K562 (cell line): ENCODE results near the gene CDPF1. TPM values are rescaled to one million over a fixed set of nuclear protein-coding genes. Genes with fewer than 3 reads are reported as not detected.

Source experiments
- ATAC-seq: fragments of 200-7000 bp; cut with Tn5 transposase; 3 replicates; pipeline ENCODE4 v1.9.1; 2020; ENCODE audit warnings: moderate library complexity
- BruUV-seq: library from RNA; stranded (reverse); fragments of 400-500 nt; replicated peaks from 2 replicates; lab custom pipeline; 2021; lab: Mats Ljungman, UMichigan
- CTCF ChIA-PET: fragments of 300-600 bp; formaldehyde crosslinking; extraction: SDS; loops from one replicate; lab custom pipeline; 2021; ENCODE audit warnings: low intra/inter-chr PET ratio; lab: Yijun Ruan, JAX
- POLR2A ChIA-PET: fragments of 300-600, 350-650 bp; sonication (Branson Sonifier 250); formaldehyde crosslinking; extraction: SDS; loops from one replicate; lab custom pipeline; 2021; ENCODE audit warnings: antibody characterized with exemption, inconsistent platforms; lab: Yijun Ruan, JAX
- DNase-seq, 4 experiments: peaks; one replicate each; pipeline versions ENCODE4 v3.0.0 to v3.0.0-alpha.2; 2011 to 2018; ENCODE audit warnings: low spot score in 3 of 4, mixed read lengths in 3 of 4; ENCODE audit errors: extremely low read depth in 1 of 4
- FAIRE-seq: peaks from 2 replicates; lab custom pipeline; 2011; peaks lifted over from hg19 to GRCh38; lab: Jason Lieb, UNC
- H2AFZ ChIP-seq: 2 replicates; pipeline ENCODE4 v1.6.0; 2011; ENCODE audit warnings: low read depth, low read length, control low read depth, inconsistent platforms
- H3K27ac ChIP-seq: fragments of 200-600 bp; 3 replicates; pipeline ENCODE4 v1.8.0; 2011; ENCODE audit warnings: low read depth, mild to moderate bottlenecking, control low read depth, inconsistent platforms, low read length, moderate library complexity, mixed read lengths; ENCODE audit errors: extremely low read depth
- H3K27me3 ChIP-seq, 2 experiments: fragments of 300-600 bp in 1 of 2; 2 replicates in 1 of 2; 3 replicates in 1 of 2; pipeline versions ENCODE4 v1.6.0 to v1.8.0; 2011; ENCODE audit warnings: inconsistent platforms in 2 of 2, low read length in 2 of 2, mild to moderate bottlenecking in 1 of 2, mixed read lengths in 1 of 2, moderate library complexity in 1 of 2; ENCODE audit not compliant: control insufficient read depth in 2 of 2, insufficient read depth in 2 of 2
- H3K36me3 ChIP-seq: fragments of 300-600 bp; 3 replicates; pipeline ENCODE4 v1.8.0; 2011; ENCODE audit warnings: mild to moderate bottlenecking, low read length, inconsistent platforms; ENCODE audit not compliant: control insufficient read depth, insufficient read depth
- H3K4me1 ChIP-seq, 2 experiments: fragments of 200-600 bp in 1 of 2; replicated peaks in 1 of 2; 2 replicates in 1 of 2; 3 replicates in 1 of 2; pipeline versions ENCODE4 v1.5.1 to v1.8.0; 2011; ENCODE audit warnings: inconsistent platforms in 2 of 2, low read length in 2 of 2, mild to moderate bottlenecking in 1 of 2, mixed read lengths in 1 of 2, moderate library complexity in 1 of 2; ENCODE audit not compliant: control insufficient read depth in 2 of 2, insufficient read depth in 2 of 2
- H3K4me2 ChIP-seq: 2 replicates; pipeline ENCODE4 v1.6.1; 2011; ENCODE audit warnings: low read length, control low read depth, inconsistent platforms, mixed read lengths; ENCODE audit not compliant: insufficient read depth
- H3K4me3 ChIP-seq: fragments of 200-600 bp; sonication (generic), shearing (Covaris generic); 2 replicates; pipeline ENCODE4 v1.5.1; 2016; ENCODE audit warnings: control low read depth, inconsistent platforms
- H3K79me2 ChIP-seq: fragments of 200-600 bp; 3 replicates; pipeline ENCODE4 v1.8.0; 2011; ENCODE audit warnings: low read length, inconsistent platforms; ENCODE audit not compliant: control insufficient read depth, insufficient read depth
- H3K9ac ChIP-seq, 2 experiments: 2 replicates each; pipeline versions ENCODE4 v1.6.0 to v1.6.1; 2011; ENCODE audit warnings: low read depth in 2 of 2, low read length in 2 of 2, control low read depth in 1 of 2, inconsistent platforms in 1 of 2, mild to moderate bottlenecking in 1 of 2, mixed read lengths in 1 of 2; ENCODE audit not compliant: insufficient read depth in 1 of 2
- H3K9me1 ChIP-seq: one replicate; pipeline ENCODE4 v1.6.0; 2011; ENCODE audit warnings: inconsistent platforms, mild to moderate bottlenecking, low read length, moderate library complexity; ENCODE audit not compliant: control insufficient read depth, insufficient read depth
- H3K9me3 ChIP-seq: replicated peaks from 2 replicates; pipeline ENCODE4 v1.5.1; 2011; ENCODE audit warnings: low read depth, low read length, inconsistent platforms; ENCODE audit not compliant: control insufficient read depth, insufficient read depth
- H4K20me1 ChIP-seq: replicated peaks from 2 replicates; pipeline ENCODE4 v1.6.1; 2011; ENCODE audit warnings: low read length, inconsistent platforms, mixed read lengths; ENCODE audit not compliant: control insufficient read depth, insufficient read depth
- AFF1 ChIP-seq, 2 experiments: fragments of 450-650 bp; IDR thresholded peaks; 2 replicates each; pipeline ENCODE4 v1.6.1; 2018; ENCODE audit warnings: mild to moderate bottlenecking in 2 of 2, low read depth in 1 of 2; ENCODE audit not compliant: partially characterized antibody in 2 of 2
- AFF4 ChIP-seq: sonication (generic); formaldehyde crosslinking; IDR thresholded peaks from 2 replicates; pipeline ENCODE4 v1.8.0; 2023; ENCODE audit warnings: mild to moderate bottlenecking, missing genetic modification reagents
- ARID2 ChIP-seq: fragments of 450-650 bp; IDR thresholded peaks from 2 replicates; pipeline ENCODE4 v1.6.1; 2017; ENCODE audit warnings: antibody characterized with exemption, mild to moderate bottlenecking
- CREM ChIP-seq: IDR thresholded peaks from 2 replicates; pipeline ENCODE4 v1.6.1; 2014; ENCODE audit warnings: antibody characterized with exemption, low read depth
- DACH1 ChIP-seq: fragments of 450-650 bp; IDR thresholded peaks from 2 replicates; pipeline ENCODE4 v1.6.1; 2018; ENCODE audit not compliant: partially characterized antibody
- KDM2B ChIP-seq: fragments of 250-450 bp; sonication (Bioruptor Pico); IDR thresholded peaks from 2 replicates; pipeline ENCODE4 v1.8.0; 2021; ENCODE audit warnings: mild to moderate bottlenecking, moderate library complexity
- MXI1 ChIP-seq: IDR thresholded peaks from 2 replicates; pipeline ENCODE4 v1.6.1; 2011; ENCODE audit warnings: low read depth, mild to moderate bottlenecking, improper control_type of control experiment, low read length
- NFE2L1 ChIP-seq: fragments of 450-650 bp; IDR thresholded peaks from 2 replicates; pipeline ENCODE4 v1.6.1; 2016; ENCODE audit warnings: missing genetic modification characterization, low read depth, mild to moderate bottlenecking, missing compliant biosample characterization, moderate library complexity, borderline replicate concordance
- NR3C1 ChIP-seq: sonication (generic); formaldehyde crosslinking; IDR thresholded peaks from 2 replicates; pipeline ENCODE4 v1.8.1; 2022; ENCODE audit warnings: missing genetic modification reagents
- PHTF2 ChIP-seq: fragments of 250-450 bp; sonication (Bioruptor Pico); IDR thresholded peaks from 2 replicates; pipeline ENCODE4 v1.5.0; 2021; ENCODE audit warnings: mild to moderate bottlenecking
- RUNX1 ChIP-seq: sonication (generic); IDR thresholded peaks from 2 replicates; pipeline ENCODE4 v1.6.1; 2016; ENCODE audit warnings: antibody characterized with exemption, low read depth
- ZNF175 ChIP-seq: fragments of 200-800 bp; sonication (Bioruptor generic); IDR thresholded peaks from 2 replicates; pipeline ENCODE4 v1.6.1; 2016; ENCODE audit warnings: low read depth, mild to moderate bottlenecking, missing genetic modification characterization, missing compliant biosample characterization
- ZNF217 ChIP-seq: sonication (generic); formaldehyde crosslinking; IDR thresholded peaks from 2 replicates; pipeline ENCODE4 v1.8.0; 2022; ENCODE audit warnings: mild to moderate bottlenecking, missing genetic modification reagents
- ZNF395 ChIP-seq: fragments of 200-800 bp; sonication (Bioruptor generic); IDR thresholded peaks from 2 replicates; pipeline ENCODE4 v1.6.1; 2017; ENCODE audit warnings: missing genetic modification characterization, missing compliant biosample characterization
- WGBS: fragments of 100-300 bp; shearing (Covaris generic); methylation state at CpG from one replicate; pipeline ENCODE4 v1.1.6; 2016; ENCODE audit warnings: low coverage, mixed read lengths; ENCODE audit not compliant: insufficient coverage; ENCODE audit errors: missing lambda C conversion rate; 5-methylcytosine and 5-hydroxymethylcytosine counted together
- in situ Hi-C: fragments of 300-500 bp; cut with MboI; formaldehyde crosslinking; loops from 4 replicates; pipeline ENCODE4 v1.15.0; 2018; ENCODE audit warnings: inconsistent platforms, mixed read lengths
- intact Hi-C: fragments of 100-400 bp; cut with micrococcal nuclease; formaldehyde crosslinking; loops from 2 replicates; pipeline ENCODE4 v1.14.2; 2022
- polyA plus RNA-seq, 8 experiments: library from polyadenylated mRNA; depleted of rRNA in 4 of 8; stranded (reverse) in 5 of 8; unstranded in 3 of 8; fragments of >200 nt; fragmentation: Nextera tagmentation in 2 of 8; fragmentation: Illumina TruSeq in 1 of 8; extraction: Ambion mirVana in 2 of 8; extraction: Trizol in 1 of 8; gene quantifications; 2 replicates each; pipeline versions ENCODE4 v1.2.1 to v1.2.3, GENCODE V29; 2011 to 2014; ENCODE audit warnings: inconsistent platforms in 1 of 8, missing spikeins in 1 of 8
- total RNA-seq, 7 experiments: library from RNA; depleted of rRNA in 6 of 7; stranded (reverse); fragments of >200 nt in 6 of 7; fragmentation: Illumina TruSeq in 2 of 7; extraction: Trizol in 2 of 7; gene quantifications; 2 replicates each; pipeline versions ENCODE4 v1.2.1 to v1.2.3, GENCODE V29; 2011 to 2021; ENCODE audit warnings: low replicate concordance in 1 of 7

Gene CDPF1
- total and polyA plus RNA-seq, 9 of the 15 experiments (the other 6 are each of a cell fraction or from before 2014, with no cell fraction given) = 0.84 to 19.5 (median 9.1) TPM

- ATAC-seq (no peak), FAIRE-seq (no peak), DNase-seq (no peak)
- H3K9me3 ChIP-seq = no peaks in the 10 kb centered on the region
- POLR2A ChIA-PET = interaction anchor here (0.6 to 0.7 kb wide), 2 partner anchors 21 to 152 kb away, joined by 3 read pairs; no protein-coding TSS in a partner anchor
- H3K4me2 ChIP-seq = no peak overlapping the region
- CTCF ChIA-PET = no interaction called here
- H3K9me1 ChIP-seq = peaks cover 2% of the 10 kb centered on the region
- H3K27me3 ChIP-seq = no peaks in the 10 kb centered on the region
- 91% methylated on average over 8 of the region's 8 CpGs for WGBS
- H3K79me2 ChIP-seq = peaks cover 17% of the 10 kb centered on the region
- no peak overlapping the region for H2AFZ ChIP-seq
- H3K36me3 ChIP-seq = peaks cover 49% of the 10 kb centered on the region; the same call in 2 of the 3 replicates
- no TSS peak for BruUV-seq
- in situ Hi-C loops = no loop called here
- no peak overlapping the region for H3K9ac ChIP-seq
- H3K27ac ChIP-seq = no peak overlapping the region
- no peaks in the 10 kb centered on the region for H4K20me1 ChIP-seq
- intact Hi-C loops = no loop called here
- peaks cover 0 to 24% of the 10 kb centered on the region in 2 experiments; a peak in 4 of 5 replicates for H3K4me1 ChIP-seq
- H3K4me3 ChIP-seq = no peak overlapping the region
- no peak for TF ChIP-seq DACH1
- TF ChIP-seq CREM = no peak
- TF ChIP-seq ZNF217 = no peak
- TF ChIP-seq ARID2 = no peak
- TF ChIP-seq KDM2B (CRISPR knock-in tag) = no peak
- no peak for TF ChIP-seq AFF1 (IDR thresholded peaks at IDR 0.05; ENCODE audit: low read depth in 1 of 2, partially characterized antibody in 2 of 2)
- TF ChIP-seq PHTF2 (CRISPR knock-in tag) = no peak
- TF ChIP-seq ZNF395 (CRISPR knock-in tag) = no peak
- TF ChIP-seq AFF4 (CRISPR knock-in tag) = no peak
- no peak for TF ChIP-seq RUNX1
- TF ChIP-seq MXI1 = no peak
- TF ChIP-seq ZNF175 = no peak
- no peak for TF ChIP-seq NFE2L1 (tag)
- TF ChIP-seq NR3C1 = no peak
Observed at GRCh38 chr22:46272196-46272595, 22.1 kb upstream of the CDPF1 start.
